DND-41 (cell line): ENCODE data around the gene DGKA.

ENCODE experiments used
- CTCF ChIP-seq: IDR thresholded peaks from 2 replicates; pipeline ENCODE4 v1.5.1; 2012; ENCODE audit warnings: borderline replicate concordance, low read length, moderate library complexity, mild to moderate bottlenecking; ENCODE audit not compliant: poor library complexity, severe bottlenecking; ENCODE audit errors: extremely low read depth
- EZH2 ChIP-seq: IDR thresholded peaks from 3 replicates; pipeline ENCODE4 v1.6.1; 2012; ENCODE audit warnings: borderline replicate concordance, low read depth, mild to moderate bottlenecking, moderate library complexity, low read length, inconsistent platforms; ENCODE audit not compliant: severe bottlenecking

- TF ChIP-seq EZH2 (no peak), CTCF (no peak)
These were observed 21.5 kb upstream of the DGKA start for GRCh38 chr12:55909513-55909884.
